Measurements from ENCODE around the gene PAX2. TPM values are rescaled to one million over a fixed set of nuclear protein-coding genes. Genes with fewer than 3 reads are reported as not detected.

PAX2 gene
- total and polyA plus RNA-seq, 2 of the 13 experiments (the other 11 are each of a cell fraction or from before 2014, with no cell fraction given): not detected

DNA sequence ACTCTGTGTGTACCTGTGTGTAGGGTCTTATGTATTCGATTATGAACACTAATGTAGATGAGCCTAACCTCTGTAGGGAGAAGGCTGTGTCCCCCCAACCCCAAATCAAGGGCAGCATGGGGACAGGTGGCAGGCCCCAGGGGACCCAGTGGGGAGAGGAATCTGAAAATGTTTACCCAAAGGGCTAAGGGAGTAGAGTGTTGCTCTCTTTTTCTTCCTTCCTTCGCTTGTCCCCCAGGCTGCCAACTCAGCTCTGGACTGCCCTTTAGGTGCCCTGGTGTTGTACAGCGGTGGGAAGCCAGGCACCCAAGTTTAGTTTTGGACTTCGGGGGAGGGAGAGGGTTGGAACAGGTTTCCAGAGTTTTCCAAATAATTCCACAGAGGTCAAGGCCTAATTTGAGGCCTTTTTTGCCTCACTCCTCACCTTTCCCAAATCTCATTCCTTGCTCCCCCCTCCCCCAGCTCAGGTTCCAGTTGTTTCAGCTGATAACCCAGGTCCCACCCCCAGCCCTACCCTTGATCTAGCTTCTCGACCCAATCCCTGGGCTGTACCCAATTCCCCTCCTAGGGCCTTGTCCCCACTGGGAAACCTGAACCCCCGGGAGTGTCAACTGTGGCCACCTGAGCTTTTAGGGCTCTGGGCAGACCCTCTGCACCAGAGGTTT is 9.1 kb upstream of the PAX2 start:
- Histone ChIP-seq H2AFZ (ENCODE audit: low read length) (no peak overlapping the region), H3K36me3 (replicated peaks in 1 of 2; ENCODE audit: control insufficient read depth in 1 of 2, insufficient read depth in 2 of 2, low read length in 2 of 2) (no peaks in the 10 kb centered on the region), H3K4me2 (ENCODE audit: low read depth, low read length) (no peak overlapping the region), H3K27me3 (ENCODE audit: control insufficient read depth in 1 of 2, insufficient read depth in 2 of 2, low read length in 2 of 2) (peaks cover 25 to 98% of the 10 kb centered on the region in 2 experiments), H3K27ac (ENCODE audit: extremely low read length, insufficient read depth, low read length) (no peak overlapping the region), H4K20me1 (ENCODE audit: insufficient read depth, low read length) (peaks cover 4% of the 10 kb centered on the region; the same call in 1 of the 2 replicates), H3K9me3 (ENCODE audit: low read length) (no peaks in the 10 kb centered on the region), H3K9ac (ENCODE audit: insufficient read depth, low read depth, low read length) (no peak overlapping the region), H3K79me2 (ENCODE audit: insufficient read depth, low read length) (no peaks in the 10 kb centered on the region), H3K4me1 (ENCODE audit: insufficient read depth, low read length) (peaks cover 20% of the 10 kb centered on the region), H3K4me3 (replicated peaks in 1 of 3; ENCODE audit: insufficient read depth in 1 of 3, low read depth in 2 of 3, low read length in 3 of 3) (no peak overlapping the region)
- no peak for FAIRE-seq
- WGBS (ENCODE audit: low lambda C conversion rate): 25% methylated on average over 6 of the region's 6 CpGs
- ChIA-PET CTCF (ENCODE audit: low intra/inter-chr PET ratio, low total read pairs) (no interaction called here), POLR2A (no interaction called here)
- ATAC-seq: no peak
- no peak for DNase-seq (ENCODE audit: low spot score)
- TF ChIP-seq TMF1 (CRISPR knock-in tag; IDR thresholded peaks at IDR 0.05; ENCODE audit: low read depth) (no peak), NR2F2 (IDR thresholded peaks at IDR 0.05; ENCODE audit: borderline replicate concordance, low read depth) (no peak), SRF (IDR thresholded peaks at IDR 0.05; ENCODE audit: low read depth, low read length) (no peak), ZFP36L2 (CRISPR knock-in tag; IDR thresholded peaks at IDR 0.05) (no peak), ZMAT3 (CRISPR knock-in tag; conservative IDR thresholded peaks at IDR 0.05) (no peak), TRIM24 (CRISPR knock-in tag; IDR thresholded peaks at IDR 0.05) (no peak), MNT (IDR thresholded peaks at IDR 0.05) (no peak), ZNF546 (CRISPR knock-in tag; conservative IDR thresholded peaks at IDR 0.05) (no peak), ZNF530 (CRISPR knock-in tag; IDR thresholded peaks at IDR 0.05; ENCODE audit: low read depth) (no peak), ZKSCAN8 (CRISPR knock-in tag; IDR thresholded peaks at IDR 0.05; ENCODE audit: borderline replicate concordance) (no peak)
- TF ChIP-seq, protein P1, sequence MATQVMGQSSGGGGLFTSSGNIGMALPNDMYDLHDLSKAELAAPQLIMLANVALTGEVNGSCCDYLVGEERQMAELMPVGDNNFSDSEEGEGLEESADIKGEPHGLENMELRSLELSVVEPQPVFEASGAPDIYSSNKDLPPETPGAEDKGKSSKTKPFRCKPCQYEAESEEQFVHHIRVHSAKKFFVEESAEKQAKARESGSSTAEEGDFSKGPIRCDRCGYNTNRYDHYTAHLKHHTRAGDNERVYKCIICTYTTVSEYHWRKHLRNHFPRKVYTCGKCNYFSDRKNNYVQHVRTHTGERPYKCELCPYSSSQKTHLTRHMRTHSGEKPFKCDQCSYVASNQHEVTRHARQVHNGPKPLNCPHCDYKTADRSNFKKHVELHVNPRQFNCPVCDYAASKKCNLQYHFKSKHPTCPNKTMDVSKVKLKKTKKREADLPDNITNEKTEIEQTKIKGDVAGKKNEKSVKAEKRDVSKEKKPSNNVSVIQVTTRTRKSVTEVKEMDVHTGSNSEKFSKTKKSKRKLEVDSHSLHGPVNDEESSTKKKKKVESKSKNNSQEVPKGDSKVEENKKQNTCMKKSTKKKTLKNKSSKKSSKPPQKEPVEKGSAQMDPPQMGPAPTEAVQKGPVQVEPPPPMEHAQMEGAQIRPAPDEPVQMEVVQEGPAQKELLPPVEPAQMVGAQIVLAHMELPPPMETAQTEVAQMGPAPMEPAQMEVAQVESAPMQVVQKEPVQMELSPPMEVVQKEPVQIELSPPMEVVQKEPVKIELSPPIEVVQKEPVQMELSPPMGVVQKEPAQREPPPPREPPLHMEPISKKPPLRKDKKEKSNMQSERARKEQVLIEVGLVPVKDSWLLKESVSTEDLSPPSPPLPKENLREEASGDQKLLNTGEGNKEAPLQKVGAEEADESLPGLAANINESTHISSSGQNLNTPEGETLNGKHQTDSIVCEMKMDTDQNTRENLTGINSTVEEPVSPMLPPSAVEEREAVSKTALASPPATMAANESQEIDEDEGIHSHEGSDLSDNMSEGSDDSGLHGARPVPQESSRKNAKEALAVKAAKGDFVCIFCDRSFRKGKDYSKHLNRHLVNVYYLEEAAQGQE (IDR thresholded peaks at IDR 0.05; ENCODE audit: borderline replicate concordance in 1 of 2, low read depth in 1 of 2, low read length in 2 of 2): no peak
- no TSS peak for BruUV-seq (replicated peaks)
- intact Hi-C loops (cut with micrococcal nuclease; ENCODE audit: unreplicated experiment) (no loop called here), in situ Hi-C loops (cut with HindIII; ENCODE audit: extremely low pct_ligation_motif_present, low pct_unique_long_range_greater_than_20kb) (no loop called here)

All from HepG2 (cell line).